GM19099 (cell line): ENCODE measurements around the gene CHCHD5.

Source experiments
- POLR2A ChIP-seq: IDR thresholded peaks from 3 replicates; pipeline ENCODE4 v1.6.1; 2011; ENCODE audit warnings: low read depth; ENCODE audit not compliant: insufficient read length; ENCODE audit errors: extremely low read depth

The CHCHD5 gene

GRCh38 chr2:112636605-112637288, 52.3 kb downstream of the CHCHD5 start:
- no peak for TF ChIP-seq POLR2A

GRCh38 chr2:112637289-112637660, 52.9 kb downstream of the CHCHD5 start:
- TF ChIP-seq POLR2A = no peak
